Measurements from ENCODE around the gene PRKG1. TPM values are rescaled to one million over a fixed set of nuclear protein-coding genes. Genes with fewer than 3 reads are reported as not detected.

PRKG1 gene
- total and polyA plus RNA-seq, 2 of the 4 experiments (the other 2 are of a cell fraction), result 3.5 to 18.3 TPM

- no peak overlapping the region for H2BK5ac ChIP-seq (ENCODE audit: low read depth, low read length, poor library complexity, severe bottlenecking)
- H4K8ac ChIP-seq (ENCODE audit: low read depth in 2 of 2, low read length in 2 of 2), result no peak overlapping the region
- no peak for DNase-seq
- H4K20me1 ChIP-seq (ENCODE audit: insufficient read depth, low read length), result peaks cover 11% of the 10 kb centered on the region; the same call in 1 of the 2 replicates
- no TSS peak for BruUV-seq (replicated peaks)
- in situ Hi-C loops (cut with MboI; ENCODE audit: low sequenced_read_pairs), result no loop called here
- no peak overlapping the region for H3K23ac ChIP-seq (ENCODE audit: low read depth, low read length)
- no CpG with 5 or more reads among the region's 1 CpG for WGBS, 2 experiments (ENCODE audit: extremely low coverage in 2 of 2, insufficient read length in 1 of 2)
- no peaks in the 10 kb centered on the region for H3K27me3 ChIP-seq (ENCODE audit: control insufficient read depth, insufficient read depth, low read length)
- intact Hi-C loops (cut with micrococcal nuclease), result no loop called here
- H2AK5ac ChIP-seq (ENCODE audit: low read depth, low read length), result no peak overlapping the region
- dilution Hi-C loops (cut with HindIII; ENCODE audit: low sequenced_read_pairs, unreplicated experiment), result no loop called here
- no peak overlapping the region for H3K56ac ChIP-seq (ENCODE audit: extremely low read depth, insufficient read depth, low read length)
- no peak overlapping the region for H3K4me2 ChIP-seq (ENCODE audit: low read depth, low read length)
- ChIA-PET CTCF (no interaction called here), POLR2A (ENCODE audit: unreplicated experiment) (no interaction called here)
- no peak overlapping the region for H3K9ac ChIP-seq (ENCODE audit: low read depth, low read length)
- TF ChIP-seq MAZ (IDR thresholded peaks at IDR 0.05; ENCODE audit: borderline replicate concordance, low read depth, low read length), result no peak
- TF ChIP-seq MXI1 (IDR thresholded peaks at IDR 0.05; ENCODE audit: borderline replicate concordance, low read depth, low read length), result no peak
- no peak for TF ChIP-seq RFX5 (IDR thresholded peaks at IDR 0.05; ENCODE audit: low read depth, low read length)
- no peak for TF ChIP-seq USF2 (IDR thresholded peaks at IDR 0.05; ENCODE audit: low read depth, low read length)
- no peak for TF ChIP-seq MAFK (IDR thresholded peaks at IDR 0.05; ENCODE audit: low read depth, low read length)
- no peak for TF ChIP-seq RAD21 (IDR thresholded peaks at IDR 0.05; ENCODE audit: low read length)
- TF ChIP-seq CHD1 (IDR thresholded peaks at IDR 0.05; ENCODE audit: low read depth, low read length), result no peak
- TF ChIP-seq SMC3 (IDR thresholded peaks at IDR 0.05; ENCODE audit: low read depth, low read length), result no peak
- TF ChIP-seq CTCF (conservative IDR thresholded peaks at IDR 0.05; ENCODE audit: low read depth, low read length), result no peak
- no peak overlapping the region for H4K5ac ChIP-seq (ENCODE audit: low read depth, low read length)
- no peak for ATAC-seq (ENCODE audit: low read depth)
- no peaks in the 10 kb centered on the region for H3K4me1 ChIP-seq (ENCODE audit: control insufficient read depth, insufficient read depth, low read length)
- H3K9me1 ChIP-seq (ENCODE audit: insufficient read depth, low read length), result peaks cover 8% of the 10 kb centered on the region
- no peak overlapping the region for H2AK9ac ChIP-seq (replicated peaks; ENCODE audit: low read depth, low read length, poor library complexity)
- no peak overlapping the region for H2AFZ ChIP-seq (replicated peaks; ENCODE audit: low read length, poor library complexity)
- no peak overlapping the region for H2BK15ac ChIP-seq (ENCODE audit: low read depth, low read length)
- H3K79me1 ChIP-seq (ENCODE audit: low read depth in 1 of 2, low read length in 2 of 2), result peaks cover 6 to 12% of the 10 kb centered on the region in 2 experiments; a peak in 2 of 4 replicates
- H3K36me3 ChIP-seq (ENCODE audit: control insufficient read depth, insufficient read depth, low read length), result no peaks in the 10 kb centered on the region
- no peak overlapping the region for H2BK20ac ChIP-seq (ENCODE audit: low read depth, low read length)
- no peak overlapping the region for H3K4ac ChIP-seq (ENCODE audit: low read depth, low read length)
- H3K27ac ChIP-seq (ENCODE audit: insufficient read depth, low read length), result no peak overlapping the region
- no peak overlapping the region for H3K14ac ChIP-seq (replicated peaks; ENCODE audit: low read depth, low read length)
- no peak overlapping the region for H4K91ac ChIP-seq (ENCODE audit: insufficient read depth, low read depth, low read length)
- H3K9me3 ChIP-seq (ENCODE audit: control insufficient read depth, insufficient read depth, low read length), result no peaks in the 10 kb centered on the region
- no peak overlapping the region for H2BK120ac ChIP-seq (ENCODE audit: low read depth, low read length)
- H3K18ac ChIP-seq (ENCODE audit: low read depth, low read length), result no peak overlapping the region
- H3K4me3 ChIP-seq (ENCODE audit: insufficient read depth, low read depth, low read length), result no peak overlapping the region
Measured at GRCh38 chr10:51619365-51619764, 545.1 kb downstream of the PRKG1 start.
